ENCODE measurements around the gene EHD3.

DNA sequence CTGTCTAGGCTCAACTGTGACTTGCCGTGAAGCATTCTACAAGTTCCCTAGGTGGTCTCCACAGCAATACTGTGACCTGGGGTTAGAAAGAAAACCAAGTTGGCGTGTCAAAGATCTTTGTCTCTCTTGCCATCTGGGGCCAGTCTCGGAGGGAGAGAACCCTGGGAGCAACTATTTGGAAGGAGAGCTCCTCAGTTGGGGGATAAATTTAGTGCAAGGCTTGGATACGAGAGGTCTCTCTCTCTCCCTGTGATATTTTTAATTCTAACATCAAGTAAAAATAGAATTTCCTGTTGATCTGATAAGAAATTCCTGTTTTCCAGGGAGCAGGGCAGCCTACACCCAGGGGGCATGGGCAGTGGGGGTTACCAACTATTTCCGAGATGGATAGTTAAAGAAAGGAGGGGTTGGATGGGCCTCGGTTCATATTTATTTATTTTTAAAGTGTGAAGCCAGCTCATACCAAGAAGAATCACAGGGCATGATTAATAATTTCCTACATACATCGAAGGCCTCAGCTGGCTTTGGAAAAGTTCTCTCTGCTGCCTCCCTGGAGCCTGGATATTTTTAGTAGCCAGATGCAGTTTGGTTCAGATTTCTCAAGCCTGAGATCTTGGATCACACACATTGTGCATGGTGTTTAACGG lies 62.8 kb downstream of the EHD3 start:
- no peak for TF ChIP-seq KDM1A (IDR thresholded peaks at IDR 0.05; ENCODE audit: borderline replicate concordance)
- TF ChIP-seq, protein P1, sequence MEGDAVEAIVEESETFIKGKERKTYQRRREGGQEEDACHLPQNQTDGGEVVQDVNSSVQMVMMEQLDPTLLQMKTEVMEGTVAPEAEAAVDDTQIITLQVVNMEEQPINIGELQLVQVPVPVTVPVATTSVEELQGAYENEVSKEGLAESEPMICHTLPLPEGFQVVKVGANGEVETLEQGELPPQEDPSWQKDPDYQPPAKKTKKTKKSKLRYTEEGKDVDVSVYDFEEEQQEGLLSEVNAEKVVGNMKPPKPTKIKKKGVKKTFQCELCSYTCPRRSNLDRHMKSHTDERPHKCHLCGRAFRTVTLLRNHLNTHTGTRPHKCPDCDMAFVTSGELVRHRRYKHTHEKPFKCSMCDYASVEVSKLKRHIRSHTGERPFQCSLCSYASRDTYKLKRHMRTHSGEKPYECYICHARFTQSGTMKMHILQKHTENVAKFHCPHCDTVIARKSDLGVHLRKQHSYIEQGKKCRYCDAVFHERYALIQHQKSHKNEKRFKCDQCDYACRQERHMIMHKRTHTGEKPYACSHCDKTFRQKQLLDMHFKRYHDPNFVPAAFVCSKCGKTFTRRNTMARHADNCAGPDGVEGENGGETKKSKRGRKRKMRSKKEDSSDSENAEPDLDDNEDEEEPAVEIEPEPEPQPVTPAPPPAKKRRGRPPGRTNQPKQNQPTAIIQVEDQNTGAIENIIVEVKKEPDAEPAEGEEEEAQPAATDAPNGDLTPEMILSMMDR (IDR thresholded peaks at IDR 0.05 in 2 of 3, conservative IDR thresholded peaks at IDR 0.05 in 1 of 3; ENCODE audit: control insufficient read depth in 2 of 3, extremely low read depth in 1 of 3, insufficient read depth in 1 of 3, low read depth in 3 of 3, low read length in 3 of 3): no peak
- no peak for TF ChIP-seq MYC (IDR thresholded peaks at IDR 0.05; ENCODE audit: insufficient read depth, insufficient read length, insufficient replicate concordance, low read length, severe bottlenecking)
- TF ChIP-seq CEBPB (IDR thresholded peaks at IDR 0.05; ENCODE audit: borderline replicate concordance in 1 of 2, low read depth in 2 of 2, low read length in 2 of 2): no peak
- no peak for TF ChIP-seq E2F8 (IDR thresholded peaks at IDR 0.05; ENCODE audit: low read depth, partially characterized antibody)
- TF ChIP-seq MXI1 (IDR thresholded peaks at IDR 0.05; ENCODE audit: low read depth, low read length): no peak
- no peak for TF ChIP-seq CREM (IDR thresholded peaks at IDR 0.05; ENCODE audit: low read depth)
- TF ChIP-seq EZH2 (IDR thresholded peaks at IDR 0.05; ENCODE audit: borderline replicate concordance, control insufficient read depth, low read depth, low read length): no peak
- no peak for TF ChIP-seq ELK1 (IDR thresholded peaks at IDR 0.05; ENCODE audit: low read depth, low read length)
- TF ChIP-seq, protein P2, sequence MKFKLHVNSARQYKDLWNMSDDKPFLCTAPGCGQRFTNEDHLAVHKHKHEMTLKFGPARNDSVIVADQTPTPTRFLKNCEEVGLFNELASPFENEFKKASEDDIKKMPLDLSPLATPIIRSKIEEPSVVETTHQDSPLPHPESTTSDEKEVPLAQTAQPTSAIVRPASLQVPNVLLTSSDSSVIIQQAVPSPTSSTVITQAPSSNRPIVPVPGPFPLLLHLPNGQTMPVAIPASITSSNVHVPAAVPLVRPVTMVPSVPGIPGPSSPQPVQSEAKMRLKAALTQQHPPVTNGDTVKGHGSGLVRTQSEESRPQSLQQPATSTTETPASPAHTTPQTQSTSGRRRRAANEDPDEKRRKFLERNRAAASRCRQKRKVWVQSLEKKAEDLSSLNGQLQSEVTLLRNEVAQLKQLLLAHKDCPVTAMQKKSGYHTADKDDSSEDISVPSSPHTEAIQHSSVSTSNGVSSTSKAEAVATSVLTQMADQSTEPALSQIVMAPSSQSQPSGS (IDR thresholded peaks at IDR 0.05; ENCODE audit: low read length): no peak
- TF ChIP-seq SP1 (IDR thresholded peaks at IDR 0.05; ENCODE audit: low read depth, low read length): no peak
- no peak for TF ChIP-seq HDGF (IDR thresholded peaks at IDR 0.05)
- TF ChIP-seq RFX5 (IDR thresholded peaks at IDR 0.05; ENCODE audit: low read depth, low read length): no peak
